Sigmoid colon (tissue), 4 donors: ENCODE results near the gene BCO2.

Experiments used
- EP300 ChIP-seq, 4 donors: sonication (generic); formaldehyde crosslinking; IDR thresholded peaks; one replicate each; pipeline ENCODE4 v1.6.1; 2017; ENCODE audit warnings: antibody characterized with exemption in 4 of 4
- POLR2A ChIP-seq, 2 donors: fragments of 450-650 bp; IDR thresholded peaks; one replicate each; pipeline ENCODE4 v1.6.1; 2016; ENCODE audit warnings: antibody characterized with exemption in 2 of 2, mild to moderate bottlenecking in 2 of 2, moderate library complexity in 2 of 2
- TF ChIP-seq, protein P1 (sequence below), 4 experiments: fragments of 450-650 bp in 3 of 4; fragments of 200-600 bp in 1 of 4; IDR thresholded peaks; one replicate each; pipeline ENCODE4 v1.5.1; 2016 to 2019; ENCODE audit warnings: antibody characterized with exemption in 4 of 4, mild to moderate bottlenecking in 3 of 4, moderate library complexity in 2 of 4

DNA sequence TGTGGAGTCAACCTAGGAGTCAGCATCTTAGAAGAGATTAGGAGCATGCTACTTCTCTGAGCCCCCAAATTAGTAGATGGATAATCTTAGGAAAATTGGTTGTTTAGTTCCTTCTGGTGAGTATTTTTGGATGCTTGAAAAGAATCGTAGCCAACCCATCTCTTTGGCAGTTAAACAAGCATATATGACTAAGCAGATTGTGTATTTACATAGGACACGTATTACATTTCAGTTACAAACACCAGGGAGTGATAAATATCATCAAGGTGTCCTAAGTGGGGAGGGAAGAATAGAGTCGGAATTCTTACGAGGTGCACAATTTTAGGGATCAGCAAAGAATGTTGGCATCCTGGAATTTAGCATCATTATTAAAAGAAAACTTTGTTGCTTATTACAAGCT, 71.9 kb downstream of the BCO2 start:
- TF ChIP-seq POLR2A (IDR thresholded peaks at IDR 0.05) (no peak), EP300 (IDR thresholded peaks at IDR 0.05) (no peak)
- TF ChIP-seq, protein P1, sequence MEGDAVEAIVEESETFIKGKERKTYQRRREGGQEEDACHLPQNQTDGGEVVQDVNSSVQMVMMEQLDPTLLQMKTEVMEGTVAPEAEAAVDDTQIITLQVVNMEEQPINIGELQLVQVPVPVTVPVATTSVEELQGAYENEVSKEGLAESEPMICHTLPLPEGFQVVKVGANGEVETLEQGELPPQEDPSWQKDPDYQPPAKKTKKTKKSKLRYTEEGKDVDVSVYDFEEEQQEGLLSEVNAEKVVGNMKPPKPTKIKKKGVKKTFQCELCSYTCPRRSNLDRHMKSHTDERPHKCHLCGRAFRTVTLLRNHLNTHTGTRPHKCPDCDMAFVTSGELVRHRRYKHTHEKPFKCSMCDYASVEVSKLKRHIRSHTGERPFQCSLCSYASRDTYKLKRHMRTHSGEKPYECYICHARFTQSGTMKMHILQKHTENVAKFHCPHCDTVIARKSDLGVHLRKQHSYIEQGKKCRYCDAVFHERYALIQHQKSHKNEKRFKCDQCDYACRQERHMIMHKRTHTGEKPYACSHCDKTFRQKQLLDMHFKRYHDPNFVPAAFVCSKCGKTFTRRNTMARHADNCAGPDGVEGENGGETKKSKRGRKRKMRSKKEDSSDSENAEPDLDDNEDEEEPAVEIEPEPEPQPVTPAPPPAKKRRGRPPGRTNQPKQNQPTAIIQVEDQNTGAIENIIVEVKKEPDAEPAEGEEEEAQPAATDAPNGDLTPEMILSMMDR (IDR thresholded peaks at IDR 0.05), result no peak
